Stomach (tissue), 19 donors: ENCODE results near the gene NANOS1. TPM values are rescaled to one million over a fixed set of nuclear protein-coding genes. Genes with fewer than 3 reads are reported as not detected.

ENCODE experiments used
- DNase-seq, 2 donors: peaks; one replicate each; pipeline versions ENCODE4 v3.0.0 to v3.0.0-alpha.2; 2013 to 2019
- H3K27ac ChIP-seq, 5 donors: fragments of 200-600 bp in 4 of 5; sonication (generic) in 4 of 5; one replicate each; pipeline ENCODE4 v1.5.1; 2013 to 2019; ENCODE audit warnings: mild to moderate bottlenecking in 1 of 5, moderate library complexity in 1 of 5
- H3K27me3 ChIP-seq, 3 donors: fragments of 200-600 bp; sonication (generic); one replicate each; pipeline ENCODE4 v1.5.1; 2017 to 2019; ENCODE audit warnings: mixed run types in 1 of 3
- H3K36me3 ChIP-seq, 4 donors: fragments of 200-600 bp; sonication (generic); 1 replicate in 3 of 4; 2 replicates in 1 of 4; pipeline ENCODE4 v1.5.1; 2016 to 2019
- H3K4me1 ChIP-seq, 4 donors: fragments of 200-600 bp; sonication (generic); one replicate each; pipeline ENCODE4 v1.5.1; 2016 to 2019
- H3K4me3 ChIP-seq, 4 donors: fragments of 200-600 bp; sonication (generic) in 3 of 4; one replicate each; pipeline ENCODE4 v1.5.1; 2016 to 2019; ENCODE audit warnings: mild to moderate bottlenecking in 1 of 4
- H3K9me3 ChIP-seq, 4 donors: fragments of 200-600 bp; sonication (generic); one replicate each; pipeline ENCODE4 v1.5.1; 2016 to 2019
- CTCF ChIP-seq, 7 experiments: fragments of 450-650 bp in 4 of 7; fragments of 200-600 bp in 3 of 7; sonication (generic) in 3 of 7; IDR thresholded peaks; one replicate each; pipeline ENCODE4 v1.5.1; 2016 to 2019; ENCODE audit warnings: antibody characterized with exemption in 7 of 7, control low read depth in 2 of 7, mild to moderate bottlenecking in 1 of 7
- EP300 ChIP-seq: sonication (generic); formaldehyde crosslinking; IDR thresholded peaks from one replicate; pipeline ENCODE4 v1.6.1; 2017; ENCODE audit warnings: antibody characterized with exemption
- POLR2A ChIP-seq, 4 donors: fragments of 450-650 bp; IDR thresholded peaks; one replicate each; pipeline ENCODE4 v1.6.1; 2016; ENCODE audit warnings: antibody characterized with exemption in 4 of 4, control low read depth in 2 of 4, mild to moderate bottlenecking in 1 of 4, moderate library complexity in 1 of 4
- POLR2AphosphoS5 ChIP-seq, 3 donors: sonication (generic); formaldehyde crosslinking; IDR thresholded peaks; one replicate each; pipeline ENCODE4 v1.6.1; 2016; ENCODE audit warnings: antibody characterized with exemption in 3 of 3
- WGBS, 5 donors: extraction: QIAGEN DNeasy Blood & Tissue Kit in 3 of 5; methylation state at CpG; one replicate each; pipeline versions ENCODE4 v1.1.5 to v1.1.7; 2013 to 2018; 5-methylcytosine and 5-hydroxymethylcytosine counted together
- intact Hi-C: fragments of 100-400 bp; cut with DNase I; formaldehyde crosslinking; loops from one replicate; pipeline ENCODE4 v1.15.1; 2023; ENCODE audit warnings: low total_unique reads
- long read RNA-seq, 10 donors: transcript quantifications; one replicate each; lab custom pipeline, GENCODE V29; 2026
- polyA plus RNA-seq, 3 donors: library from polyadenylated mRNA; stranded (reverse); fragments of 200-250 nt; gene quantifications; one replicate each; pipeline ENCODE4 v1.2.3, GENCODE V29; 2013
- total RNA-seq, 5 donors: library from RNA; depleted of rRNA; stranded (reverse); fragments of >200 nt; gene quantifications; one replicate each; pipeline versions ENCODE4 v1.1.0 to v1.2.3, GENCODE V29; 2014 to 2016
- donor health status: healthy with polysubstance abuse.
- donor health status: Bipolar disorder and iron deficiency.
- donor health status: healthy.

Gene NANOS1
- total RNA-seq (10 to 100 TPM in 1 of 5 donors, 1 to 10 TPM in 3, under 1 TPM in 1; under 0.01 to 16.1 (median 5.1) TPM), polyA plus RNA-seq (1 to 10 TPM; 1.5 to 5.8 (median 2.2) TPM)
- long read RNA-seq, donor 1, full-length matches to known transcripts = 16 of 85 reads
- long read RNA-seq, donor 1, partial matches to known transcripts = 69 of 85 reads
- long read RNA-seq, donor 1, other reads (novel, unspliced or antisense) = 0 of 85 reads
- long read RNA-seq, donor 2, full-length matches to known transcripts = 22 of 201 reads
- long read RNA-seq, donor 2, partial matches to known transcripts = 179 of 201 reads
- long read RNA-seq, donor 2, other reads (novel, unspliced or antisense) = 0 of 201 reads
- long read RNA-seq, donor 3, full-length matches to known transcripts = 3 of 182 reads
- long read RNA-seq, donor 3, partial matches to known transcripts = 143 of 182 reads
- long read RNA-seq, donor 3, other reads (novel, unspliced or antisense) = 36 of 182 reads
- long read RNA-seq, donor 4, full-length matches to known transcripts = 5 of 5 reads
- long read RNA-seq, donor 4, partial matches to known transcripts = 0 of 5 reads
- long read RNA-seq, donor 4, other reads (novel, unspliced or antisense) = 0 of 5 reads
- long read RNA-seq, donor 5, full-length matches to known transcripts = 18 of 18 reads
- long read RNA-seq, donor 5, partial matches to known transcripts = 0 of 18 reads
- long read RNA-seq, donor 5, other reads (novel, unspliced or antisense) = 0 of 18 reads
- long read RNA-seq, donor 6, full-length matches to known transcripts = 43 of 601 reads
- long read RNA-seq, donor 6, partial matches to known transcripts = 418 of 601 reads
- long read RNA-seq, donor 6, other reads (novel, unspliced or antisense) = 140 of 601 reads
- long read RNA-seq, donor 7, full-length matches to known transcripts = 21 of 177 reads
- long read RNA-seq, donor 7, partial matches to known transcripts = 156 of 177 reads
- long read RNA-seq, donor 7, other reads (novel, unspliced or antisense) = 0 of 177 reads
- long read RNA-seq, donor 8, full-length matches to known transcripts = 18 of 366 reads
- long read RNA-seq, donor 8, partial matches to known transcripts = 348 of 366 reads
- long read RNA-seq, donor 8, other reads (novel, unspliced or antisense) = 0 of 366 reads
- long read RNA-seq, donor 9, full-length matches to known transcripts = 22 of 22 reads
- long read RNA-seq, donor 9, partial matches to known transcripts = 0 of 22 reads
- long read RNA-seq, donor 9, other reads (novel, unspliced or antisense) = 0 of 22 reads
- long read RNA-seq, donor 10, full-length matches to known transcripts = 7 of 7 reads
- long read RNA-seq, donor 10, partial matches to known transcripts = 0 of 7 reads
- long read RNA-seq, donor 10, other reads (novel, unspliced or antisense) = 0 of 7 reads

DNA sequence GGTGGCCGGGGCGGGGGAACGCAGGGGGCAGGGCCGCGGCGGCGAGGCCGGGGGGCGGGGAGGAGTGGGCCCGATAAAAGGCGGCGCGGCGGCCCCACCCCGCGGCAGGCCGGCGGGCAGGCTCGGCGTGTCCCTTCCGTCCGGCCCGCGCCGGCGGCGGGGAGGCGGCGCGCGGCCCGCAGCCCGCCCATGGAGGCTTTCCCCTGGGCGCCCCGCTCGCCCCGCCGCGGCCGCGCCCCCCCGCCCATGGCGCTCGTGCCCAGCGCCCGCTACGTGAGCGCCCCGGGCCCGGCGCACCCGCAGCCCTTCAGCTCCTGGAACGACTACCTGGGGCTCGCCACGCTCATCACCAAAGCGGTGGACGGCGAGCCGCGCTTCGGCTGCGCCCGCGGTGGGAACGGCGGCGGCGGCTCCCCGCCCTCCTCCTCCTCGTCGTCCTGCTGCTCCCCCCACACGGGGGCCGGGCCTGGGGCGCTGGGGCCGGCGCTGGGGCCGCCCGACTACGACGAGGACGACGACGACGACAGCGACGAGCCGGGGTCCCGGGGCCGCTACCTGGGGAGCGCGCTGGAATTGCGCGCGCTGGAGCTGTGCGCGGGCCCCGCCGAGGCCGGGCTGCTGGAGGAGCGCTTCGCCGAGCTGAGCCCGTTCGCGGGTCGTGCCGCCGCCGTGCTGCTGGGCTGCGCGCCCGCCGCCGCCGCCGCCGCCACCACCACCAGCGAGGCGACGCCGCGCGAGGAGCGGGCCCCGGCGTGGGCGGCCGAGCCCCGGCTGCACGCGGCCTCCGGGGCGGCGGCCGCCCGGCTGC is at the start of gene NANOS1:
Gene NANOS1 (plus strand): TSS at position 102 of the 808 bp plus-strand sequence. CDS start 88 bp downstream, at position 190.
- peaks cover 9 to 32% (median 26%) of the 10 kb centered on the region in 4 donors for H3K36me3 ChIP-seq
- peak within 1 kb of the TSS; percentile 71 to 87 (median 77) for H3K27ac ChIP-seq
- TF ChIP-seq POLR2AphosphoS5 (IDR thresholded peaks at IDR 0.05) = no peak
- TF ChIP-seq EP300 = no peak
- no peak for TF ChIP-seq CTCF (IDR thresholded peaks at IDR 0.05)
- no peak for TF ChIP-seq POLR2A (IDR thresholded peaks at IDR 0.05)
- H3K9me3 ChIP-seq = no peaks in the 10 kb centered on the region
- peaks cover 34 to 57% (median 51%) of the 10 kb centered on the region in 4 donors for H3K4me1 ChIP-seq
- 0 to 1% (median 1%) methylated on average over 52 to 127 of the region's 136 CpGs; no CpG with 5 or more reads in 1 of the 5 donors for WGBS, 5 donors
- DNase-seq = no peak
- intact Hi-C loops = loop anchor here (10.0 kb wide), 1 partner anchor 275 kb away; the partner anchor contains the start of gene CACUL1
- peak within 1 kb of the TSS; percentile 64 to 94 (median 74) for H3K4me3 ChIP-seq
- H3K27me3 ChIP-seq = no peaks in the 10 kb centered on the region

DNA sequence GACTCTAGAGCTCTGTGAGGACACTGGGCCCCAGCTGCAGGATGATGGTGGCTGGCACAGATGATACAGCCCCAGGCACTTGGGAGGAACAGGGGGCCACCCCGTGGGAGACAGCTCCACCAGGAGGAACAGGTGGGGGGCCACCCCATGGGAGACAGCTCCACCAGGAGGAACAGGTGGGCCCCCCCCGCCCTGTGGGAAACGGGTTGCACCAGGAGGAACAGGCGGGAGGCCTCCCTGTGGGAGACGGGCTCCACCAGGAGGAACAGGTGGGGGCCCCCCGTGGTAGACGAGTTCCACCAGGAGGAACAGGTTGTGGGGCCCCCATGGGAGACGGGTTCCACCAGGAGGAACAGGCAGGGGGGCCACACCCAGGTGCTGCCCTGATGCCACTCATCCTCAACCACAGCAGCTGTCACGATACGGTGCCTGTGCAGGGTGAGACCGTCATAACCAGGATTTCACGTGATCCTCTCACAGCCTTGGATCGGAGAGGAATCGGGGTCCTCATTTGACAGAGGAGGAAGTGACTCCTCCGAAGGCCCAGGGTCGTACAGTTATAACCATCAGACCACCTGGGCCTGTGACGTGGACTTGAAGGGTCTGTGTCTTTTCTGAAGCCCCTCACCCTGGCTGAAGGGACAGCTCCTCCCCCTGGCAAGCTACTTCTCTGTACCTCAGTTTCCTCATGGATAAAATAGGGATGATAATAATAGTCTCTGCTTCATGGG is 49.2 kb upstream of the NANOS1 start:
- H3K36me3 ChIP-seq = no peaks in the 10 kb centered on the region
- H3K4me3 ChIP-seq = no peak overlapping the region
- intact Hi-C loops = no loop called here
- H3K4me1 ChIP-seq = no peaks in the 10 kb centered on the region
- 80 to 86% (median 83%) methylated on average over 8 to 17 of the region's 17 CpGs for WGBS, 5 donors
- H3K27me3 ChIP-seq = no peaks in the 10 kb centered on the region
- H3K27ac ChIP-seq = no peak overlapping the region
- H3K9me3 ChIP-seq = peaks cover 0 to 10% (median 6%) of the 10 kb centered on the region in 4 donors
- DNase-seq = no peak
- TF ChIP-seq POLR2A (IDR thresholded peaks at IDR 0.05) = no peak
- no peak for TF ChIP-seq EP300
- TF ChIP-seq POLR2AphosphoS5 (IDR thresholded peaks at IDR 0.05) = no peak
- TF ChIP-seq CTCF (IDR thresholded peaks at IDR 0.05) = no peak

DNA sequence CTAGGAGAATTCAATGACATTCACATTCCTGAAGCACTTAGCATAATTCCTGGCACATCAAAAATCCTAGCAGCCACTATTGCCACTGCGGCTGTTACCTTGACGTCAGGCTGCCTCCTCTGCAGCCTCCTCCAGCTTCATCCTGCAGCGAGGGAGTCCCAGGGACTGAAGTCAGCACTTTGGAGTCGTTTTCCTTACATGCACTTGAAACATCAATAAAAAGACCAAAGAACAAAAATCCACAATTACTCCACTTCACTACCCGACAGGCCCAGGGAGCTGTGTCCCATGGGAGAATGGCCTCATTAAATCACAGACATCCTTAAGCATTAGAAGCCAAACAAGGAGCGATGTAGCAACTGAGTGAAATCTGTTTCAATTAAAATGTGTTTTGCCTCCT is 48.6 kb upstream of the NANOS1 start:
- intact Hi-C loops = no loop called here
- TF ChIP-seq CTCF (IDR thresholded peaks at IDR 0.05) = no peak
- no peak for TF ChIP-seq POLR2A (IDR thresholded peaks at IDR 0.05)
- no peak for TF ChIP-seq EP300
- no peak for TF ChIP-seq POLR2AphosphoS5 (IDR thresholded peaks at IDR 0.05)
- no peaks in the 10 kb centered on the region for H3K36me3 ChIP-seq
- no peak for DNase-seq
- no peak overlapping the region for H3K27ac ChIP-seq
- H3K4me1 ChIP-seq = no peaks in the 10 kb centered on the region
- 77 to 84% (median 83%) methylated on average over 6 of the region's 6 CpGs for WGBS, 5 donors
- no peak overlapping the region for H3K4me3 ChIP-seq
- peaks cover 0 to 15% (median 11%) of the 10 kb centered on the region in 4 donors for H3K9me3 ChIP-seq
- no peaks in the 10 kb centered on the region for H3K27me3 ChIP-seq
